RWPE2 (cell line): Measurements from ENCODE around the gene CPLX4.

Experiments
- ATAC-seq: fragments of 200-7000 bp; cut with Tn5 transposase; 3 replicates; pipeline ENCODE4 v1.9.1; 2021; ENCODE audit warnings: low read depth
- DNase-seq: peaks from one replicate; pipeline ENCODE4 v3.0.0-alpha.2; 2020; ENCODE audit warnings: low spot score
- H3K27ac ChIP-seq: fragments of 450-650 bp; 2 replicates; pipeline ENCODE4 v1.5.1; 2017; ENCODE audit warnings: mild to moderate bottlenecking; ENCODE audit not compliant: poor library complexity, severe bottlenecking
- H3K27me3 ChIP-seq: fragments of 250-450 bp; sonication (Bioruptor Pico); 2 replicates; pipeline ENCODE4 v1.5.1; 2021; ENCODE audit warnings: mild to moderate bottlenecking, moderate library complexity; ENCODE audit not compliant: insufficient read depth, poor library complexity, severe bottlenecking
- H3K36me3 ChIP-seq: fragments of 250-450 bp; sonication (Bioruptor Pico); 2 replicates; pipeline ENCODE4 v1.5.1; 2020; ENCODE audit warnings: low read depth, mild to moderate bottlenecking, moderate library complexity
- H3K4me1 ChIP-seq: fragments of 250-450 bp; sonication (Bioruptor Pico); 2 replicates; pipeline ENCODE4 v1.5.1; 2021; ENCODE audit warnings: mild to moderate bottlenecking, moderate library complexity; ENCODE audit not compliant: insufficient read depth, poor library complexity, severe bottlenecking
- H3K4me3 ChIP-seq: fragments of 250-450 bp; sonication (Bioruptor Pico); 2 replicates; pipeline ENCODE4 v1.5.1; 2021; ENCODE audit warnings: mild to moderate bottlenecking, moderate library complexity; ENCODE audit not compliant: severe bottlenecking
- H3K9me3 ChIP-seq: fragments of 250-450 bp; sonication (Bioruptor Pico); 2 replicates; pipeline ENCODE4 v1.5.1; 2021; ENCODE audit warnings: mild to moderate bottlenecking, moderate library complexity; ENCODE audit not compliant: severe bottlenecking
- TF ChIP-seq, protein P1 (sequence below): fragments of 450-650 bp; IDR thresholded peaks from one replicate; pipeline ENCODE4 v1.5.1; 2017; ENCODE audit warnings: mild to moderate bottlenecking, moderate library complexity; ENCODE audit not compliant: poor library complexity, severe bottlenecking

CPLX4 gene

DNA sequence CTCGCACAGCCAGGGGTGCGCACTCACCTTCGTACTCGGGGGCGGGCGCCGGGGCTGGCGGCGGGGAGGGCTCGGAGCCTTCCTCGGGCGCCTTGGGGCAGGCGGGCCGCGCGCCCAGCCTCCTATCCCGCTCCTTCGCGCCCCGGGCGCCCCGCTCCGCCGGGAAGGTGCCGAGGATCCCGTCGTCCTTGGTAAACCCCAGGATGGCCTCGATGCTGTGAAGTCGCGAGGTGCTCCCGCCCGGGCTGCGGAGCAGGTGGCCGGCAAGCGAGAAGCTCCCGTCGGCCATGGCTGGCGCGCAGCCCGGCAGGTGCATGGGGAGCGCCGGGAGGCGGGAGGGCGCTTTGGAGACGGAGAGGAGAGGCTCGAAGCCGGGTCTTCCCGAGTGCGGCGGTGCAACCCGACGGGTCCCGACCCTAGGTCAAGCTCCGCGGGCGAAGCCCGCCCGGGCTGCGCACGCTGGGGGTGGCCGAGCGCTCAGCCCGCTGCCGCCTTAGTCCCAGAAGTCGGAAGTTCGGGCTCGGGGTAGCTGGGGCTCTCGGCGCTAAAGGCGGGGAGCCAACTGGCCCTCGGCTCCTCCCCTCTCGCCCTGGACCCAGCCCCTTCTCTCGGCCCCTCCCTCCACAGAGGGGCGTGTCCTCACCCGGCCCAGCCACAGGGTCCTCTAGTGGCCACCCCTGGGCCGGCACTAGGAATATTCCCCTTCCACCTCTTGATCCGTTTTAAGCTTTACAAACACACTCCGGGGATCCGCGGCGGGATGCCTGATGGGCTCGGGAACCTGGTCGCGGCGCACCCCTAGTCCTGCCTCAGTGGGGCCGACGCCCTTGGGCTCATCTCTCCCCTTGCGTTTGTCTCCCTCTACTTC, 45.3 kb downstream of the CPLX4 start, which contains the start of gene RAX:
TSS of gene RAX (minus strand) at position 564 of the 868 bp plus-strand sequence. CDS start at position 316, 248 bp downstream.
- no peaks in the 10 kb centered on the region for H3K4me1 ChIP-seq
- TF ChIP-seq, protein P1, sequence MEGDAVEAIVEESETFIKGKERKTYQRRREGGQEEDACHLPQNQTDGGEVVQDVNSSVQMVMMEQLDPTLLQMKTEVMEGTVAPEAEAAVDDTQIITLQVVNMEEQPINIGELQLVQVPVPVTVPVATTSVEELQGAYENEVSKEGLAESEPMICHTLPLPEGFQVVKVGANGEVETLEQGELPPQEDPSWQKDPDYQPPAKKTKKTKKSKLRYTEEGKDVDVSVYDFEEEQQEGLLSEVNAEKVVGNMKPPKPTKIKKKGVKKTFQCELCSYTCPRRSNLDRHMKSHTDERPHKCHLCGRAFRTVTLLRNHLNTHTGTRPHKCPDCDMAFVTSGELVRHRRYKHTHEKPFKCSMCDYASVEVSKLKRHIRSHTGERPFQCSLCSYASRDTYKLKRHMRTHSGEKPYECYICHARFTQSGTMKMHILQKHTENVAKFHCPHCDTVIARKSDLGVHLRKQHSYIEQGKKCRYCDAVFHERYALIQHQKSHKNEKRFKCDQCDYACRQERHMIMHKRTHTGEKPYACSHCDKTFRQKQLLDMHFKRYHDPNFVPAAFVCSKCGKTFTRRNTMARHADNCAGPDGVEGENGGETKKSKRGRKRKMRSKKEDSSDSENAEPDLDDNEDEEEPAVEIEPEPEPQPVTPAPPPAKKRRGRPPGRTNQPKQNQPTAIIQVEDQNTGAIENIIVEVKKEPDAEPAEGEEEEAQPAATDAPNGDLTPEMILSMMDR: peak; percentile 17
- peak within 1 kb of the TSS; percentile 11 for H3K4me3 ChIP-seq
- DNase-seq (no peak), ATAC-seq (peak; percentile 68)
- H3K27ac ChIP-seq: no peak within 1 kb of the TSS
- no peaks in the 10 kb centered on the region for H3K36me3 ChIP-seq
- no peaks in the 10 kb centered on the region for H3K9me3 ChIP-seq
- H3K27me3 ChIP-seq: peaks cover 99% of the 10 kb centered on the region

DNA sequence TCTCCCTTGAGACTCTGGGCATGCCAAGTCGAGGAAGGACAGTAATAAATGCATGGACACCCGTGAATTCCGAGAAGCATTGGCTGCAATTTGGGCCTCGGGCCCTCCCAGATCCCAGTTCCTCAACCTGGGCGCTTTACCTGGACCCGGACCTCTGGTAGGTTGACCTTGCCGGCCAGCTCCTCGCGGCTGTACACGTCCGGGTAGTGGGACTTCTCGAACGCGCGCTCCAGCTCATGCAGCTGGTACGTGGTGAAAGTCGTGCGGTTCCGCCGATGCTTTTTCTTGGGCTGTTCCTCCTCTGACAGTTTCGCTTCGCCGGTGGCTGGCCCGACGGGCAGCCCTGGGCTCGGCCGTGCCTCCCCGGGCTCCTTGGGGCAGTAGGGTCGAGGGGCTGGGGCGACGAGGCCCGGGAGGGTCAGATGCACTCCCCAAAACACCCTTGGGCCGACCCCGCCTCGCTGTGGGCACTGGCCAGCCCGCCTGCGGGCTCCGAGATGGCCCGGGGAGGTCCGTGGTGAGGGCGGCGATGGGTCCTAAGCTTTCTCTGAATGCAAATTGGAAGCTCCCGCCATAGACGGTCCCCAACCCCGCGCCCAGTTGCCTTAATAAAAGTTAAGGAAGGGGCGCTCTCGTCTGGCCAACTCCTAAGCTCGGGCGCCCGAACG, 46.1 kb downstream of the CPLX4 start:
- TF ChIP-seq, protein P1: no peak
- ATAC-seq (no peak), DNase-seq (no peak)
- Histone ChIP-seq H3K4me1 (no peaks in the 10 kb centered on the region), H3K9me3 (no peaks in the 10 kb centered on the region), H3K27ac (no peak overlapping the region), H3K36me3 (no peaks in the 10 kb centered on the region), H3K27me3 (peaks cover 99% of the 10 kb centered on the region), H3K4me3 (no peak overlapping the region)

GRCh38 chr18:59271606-59272220, 46.7 kb downstream of the CPLX4 start:
- Histone ChIP-seq H3K27ac (no peak overlapping the region), H3K9me3 (no peaks in the 10 kb centered on the region), H3K27me3 (peaks cover 99% of the 10 kb centered on the region), H3K4me3 (no peak overlapping the region), H3K36me3 (no peaks in the 10 kb centered on the region), H3K4me1 (no peaks in the 10 kb centered on the region)
- DNase-seq: no peak
- no peak for ATAC-seq
- TF ChIP-seq, protein P1: no peak

GRCh38 chr18:59270689-59271257, 47.7 kb downstream of the CPLX4 start:
- Histone ChIP-seq H3K36me3 (no peaks in the 10 kb centered on the region), H3K4me1 (no peaks in the 10 kb centered on the region), H3K27ac (no peak overlapping the region), H3K27me3 (peaks cover 99% of the 10 kb centered on the region), H3K9me3 (no peaks in the 10 kb centered on the region), H3K4me3 (no peak overlapping the region)
- DNase-seq: no peak
- TF ChIP-seq, protein P1: no peak
- ATAC-seq: no peak
